ENCODE results near the gene RNF150. TPM values are rescaled to one million over a fixed set of nuclear protein-coding genes. Genes with fewer than 3 reads are reported as not detected.

RNF150 gene
- polyA plus RNA-seq, 3 donors = 0.21 TPM; not detected in 2

- H3K9ac ChIP-seq (ENCODE audit: insufficient read depth, low read length, poor library complexity, severe bottlenecking) = no peak overlapping the region
- H3K27ac ChIP-seq (ENCODE audit: low read depth in 1 of 2, low read length in 2 of 2) = no peak overlapping the region
- H3K4me3 ChIP-seq (replicated peaks in 1 of 3; ENCODE audit: low read depth in 2 of 3, low read length in 3 of 3) = no peak overlapping the region
- H3K4me1 Mint-ChIP-seq = no peaks in the 10 kb centered on the region
- no peaks in the 10 kb centered on the region for H4K20me1 ChIP-seq (ENCODE audit: insufficient read depth, low read length)
- no peaks in the 10 kb centered on the region for H3K9me3 ChIP-seq (replicated peaks in 1 of 2; ENCODE audit: control insufficient read depth in 1 of 2, insufficient read depth in 1 of 2, low read length in 2 of 2)
- no peaks in the 10 kb centered on the region for H3K79me2 ChIP-seq (ENCODE audit: insufficient read depth, low read length)
- no peaks in the 10 kb centered on the region for H3K4me1 ChIP-seq (ENCODE audit: control insufficient read depth in 1 of 2, insufficient read depth in 2 of 2, low read length in 2 of 2)
- H3K27ac Mint-ChIP-seq = no peak overlapping the region
- no peak overlapping the region for H3K4me2 ChIP-seq (replicated peaks; ENCODE audit: extremely low read depth, low read length, poor library complexity, severe bottlenecking)
- peaks cover 0 to 4% (median 2%) of the 10 kb centered on the region in 7 donors for H3K9me3 Mint-ChIP-seq
- H3K4me3 Mint-ChIP-seq = no peak overlapping the region
- H3K27me3 ChIP-seq (ENCODE audit: control insufficient read depth in 2 of 2, insufficient read depth in 2 of 2, low read length in 2 of 2) = no peaks in the 10 kb centered on the region
- H3K36me3 Mint-ChIP-seq = peaks cover 0 to 3% of the 10 kb centered on the region in 2 donors
- TF ChIP-seq, protein P1, sequence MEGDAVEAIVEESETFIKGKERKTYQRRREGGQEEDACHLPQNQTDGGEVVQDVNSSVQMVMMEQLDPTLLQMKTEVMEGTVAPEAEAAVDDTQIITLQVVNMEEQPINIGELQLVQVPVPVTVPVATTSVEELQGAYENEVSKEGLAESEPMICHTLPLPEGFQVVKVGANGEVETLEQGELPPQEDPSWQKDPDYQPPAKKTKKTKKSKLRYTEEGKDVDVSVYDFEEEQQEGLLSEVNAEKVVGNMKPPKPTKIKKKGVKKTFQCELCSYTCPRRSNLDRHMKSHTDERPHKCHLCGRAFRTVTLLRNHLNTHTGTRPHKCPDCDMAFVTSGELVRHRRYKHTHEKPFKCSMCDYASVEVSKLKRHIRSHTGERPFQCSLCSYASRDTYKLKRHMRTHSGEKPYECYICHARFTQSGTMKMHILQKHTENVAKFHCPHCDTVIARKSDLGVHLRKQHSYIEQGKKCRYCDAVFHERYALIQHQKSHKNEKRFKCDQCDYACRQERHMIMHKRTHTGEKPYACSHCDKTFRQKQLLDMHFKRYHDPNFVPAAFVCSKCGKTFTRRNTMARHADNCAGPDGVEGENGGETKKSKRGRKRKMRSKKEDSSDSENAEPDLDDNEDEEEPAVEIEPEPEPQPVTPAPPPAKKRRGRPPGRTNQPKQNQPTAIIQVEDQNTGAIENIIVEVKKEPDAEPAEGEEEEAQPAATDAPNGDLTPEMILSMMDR (IDR thresholded peaks at IDR 0.05) = no peak
- no peak for DNase-seq
- peaks cover 10 to 12% (median 12%) of the 10 kb centered on the region in 3 donors for H3K27me3 Mint-ChIP-seq (ENCODE audit: low read depth in 3 of 3)
- no peak overlapping the region for H2AFZ ChIP-seq (ENCODE audit: insufficient read depth, low read depth, low read length, poor library complexity, severe bottlenecking)
- H3K36me3 ChIP-seq (replicated peaks in 1 of 2; ENCODE audit: control insufficient read depth in 1 of 2, insufficient read depth in 2 of 2, low read length in 2 of 2) = no peaks in the 10 kb centered on the region
- WGBS (ENCODE audit: insufficient coverage) = 100% methylated on average over 1 of the region's 1 CpG
- intact Hi-C loops (cut with micrococcal nuclease) = no loop called here
Measured at GRCh38 chr4:140844061-140844460, 289.2 kb downstream of the RNF150 start.

DNA sequence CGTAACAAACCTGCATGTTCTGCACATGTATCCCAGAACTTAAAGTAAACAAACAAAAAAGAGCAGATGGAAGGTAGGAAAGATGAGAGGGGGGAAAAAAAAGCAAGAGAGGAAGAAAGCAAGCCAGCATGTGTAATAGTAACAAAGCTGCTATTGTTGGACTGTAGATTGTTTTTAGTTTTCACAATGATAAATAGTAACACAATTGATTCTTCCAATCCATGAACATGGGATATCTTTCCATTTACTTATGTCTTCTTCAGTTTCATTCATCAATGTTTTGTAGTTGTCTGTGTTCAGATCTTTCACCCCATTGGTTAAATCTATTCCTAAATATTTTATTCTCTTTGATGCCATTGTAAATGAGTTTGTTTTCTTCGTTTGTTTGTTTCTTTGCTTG lies 292.1 kb downstream of the RNF150 start:
- WGBS (ENCODE audit: insufficient coverage) = no CpG with 5 or more reads among the region's 2 CpGs
- no peak for DNase-seq
- H3K27ac ChIP-seq (ENCODE audit: low read depth in 1 of 2, low read length in 2 of 2) = no peak overlapping the region
- peaks cover 0 to 3% (median 0%) of the 10 kb centered on the region in 7 donors for H3K9me3 Mint-ChIP-seq
- no peaks in the 10 kb centered on the region for H4K20me1 ChIP-seq (ENCODE audit: insufficient read depth, low read length)
- H3K9me3 ChIP-seq (replicated peaks in 1 of 2; ENCODE audit: control insufficient read depth in 1 of 2, insufficient read depth in 1 of 2, low read length in 2 of 2) = no peaks in the 10 kb centered on the region
- intact Hi-C loops (cut with micrococcal nuclease) = no loop called here
- H3K9ac ChIP-seq (ENCODE audit: insufficient read depth, low read length, poor library complexity, severe bottlenecking) = no peak overlapping the region
- H3K4me3 Mint-ChIP-seq = no peak overlapping the region
- no peaks in the 10 kb centered on the region for H3K79me2 ChIP-seq (ENCODE audit: insufficient read depth, low read length)
- H3K4me1 Mint-ChIP-seq = peaks cover 12% of the 10 kb centered on the region
- peaks cover 4 to 7% (median 5%) of the 10 kb centered on the region in 3 donors for H3K27me3 Mint-ChIP-seq (ENCODE audit: low read depth in 3 of 3)
- no peak overlapping the region for H3K4me2 ChIP-seq (replicated peaks; ENCODE audit: extremely low read depth, low read length, poor library complexity, severe bottlenecking)
- H3K27me3 ChIP-seq (ENCODE audit: control insufficient read depth in 2 of 2, insufficient read depth in 2 of 2, low read length in 2 of 2) = no peaks in the 10 kb centered on the region
- H2AFZ ChIP-seq (ENCODE audit: insufficient read depth, low read depth, low read length, poor library complexity, severe bottlenecking) = no peak overlapping the region
- TF ChIP-seq, protein P1 (IDR thresholded peaks at IDR 0.05) = no peak
- no peak overlapping the region for H3K4me3 ChIP-seq (replicated peaks in 1 of 3; ENCODE audit: low read depth in 2 of 3, low read length in 3 of 3)
- peaks cover 11 to 13% of the 10 kb centered on the region in 2 donors for H3K4me1 ChIP-seq (ENCODE audit: control insufficient read depth in 1 of 2, insufficient read depth in 2 of 2, low read length in 2 of 2)
- no peaks in the 10 kb centered on the region for H3K36me3 ChIP-seq (replicated peaks in 1 of 2; ENCODE audit: control insufficient read depth in 1 of 2, insufficient read depth in 2 of 2, low read length in 2 of 2)
- H3K27ac Mint-ChIP-seq = no peak overlapping the region
- peaks cover 0 to 3% of the 10 kb centered on the region in 2 donors for H3K36me3 Mint-ChIP-seq

All from CD14-positive monocyte (primary cell).